HUDEP-2 (cell line): ENCODE data around the gene CDH6.

ENCODE experiments used
- DNase-seq, 76 experiments: peaks; one replicate each; lab custom pipeline; 2025; ENCODE audit not compliant: unreplicated experiment in 76 of 76; lab: John Stamatoyannopoulos, UW

Gene CDH6

DNA sequence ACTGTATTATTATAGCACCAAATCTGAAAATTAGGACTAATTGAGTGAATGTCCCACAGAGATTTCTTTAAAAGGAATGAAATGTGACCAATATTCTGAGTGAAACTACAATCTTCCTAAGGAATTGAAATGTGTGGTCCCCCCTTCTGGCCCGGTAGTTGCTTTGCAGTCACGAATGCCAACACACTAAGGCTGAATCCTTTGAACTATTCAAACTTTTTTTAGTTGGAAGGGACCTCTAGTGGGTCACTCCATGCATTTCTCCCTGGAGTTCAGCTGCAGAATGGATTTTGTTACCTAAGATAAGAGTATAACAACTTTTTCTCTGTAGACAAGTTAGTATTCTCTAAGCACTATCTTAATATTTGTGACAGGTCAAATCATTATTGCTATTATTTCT lies 2.8 kb downstream of the CDH6 start:
- DNase-seq = peak in 53 of 76 experiments; percentile 3 to 78 (median 38)

GRCh38 chr5:31197183-31197582 lies 3.7 kb downstream of the CDH6 start:
- DNase-seq = peak in 29 of 76 experiments; percentile 4 to 75 (median 36)

- DNase-seq = no peak
Observed at GRCh38 chr5:31204958-31205357, 11.5 kb downstream of the CDH6 start.

DNA sequence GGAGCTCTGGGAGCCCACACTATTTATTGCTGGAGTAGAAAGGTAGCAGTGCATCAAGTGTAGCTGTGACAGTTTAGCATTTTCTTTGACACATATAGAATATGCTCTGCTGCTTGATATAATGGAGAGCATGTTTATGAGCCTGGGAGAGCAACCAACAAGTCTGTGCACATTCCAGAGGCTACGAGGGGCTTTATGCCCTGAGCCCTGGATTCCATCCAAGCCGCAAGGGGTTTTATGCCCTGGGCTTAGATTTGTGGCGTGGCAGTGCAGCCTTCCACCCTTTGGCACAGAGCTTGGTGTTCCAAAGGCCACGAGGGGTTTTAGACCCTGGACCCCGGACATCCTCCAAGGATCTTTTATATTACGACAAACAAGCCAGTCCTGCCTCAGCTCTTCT lies 14.6 kb downstream of the CDH6 start:
- DNase-seq = no peak

DNA sequence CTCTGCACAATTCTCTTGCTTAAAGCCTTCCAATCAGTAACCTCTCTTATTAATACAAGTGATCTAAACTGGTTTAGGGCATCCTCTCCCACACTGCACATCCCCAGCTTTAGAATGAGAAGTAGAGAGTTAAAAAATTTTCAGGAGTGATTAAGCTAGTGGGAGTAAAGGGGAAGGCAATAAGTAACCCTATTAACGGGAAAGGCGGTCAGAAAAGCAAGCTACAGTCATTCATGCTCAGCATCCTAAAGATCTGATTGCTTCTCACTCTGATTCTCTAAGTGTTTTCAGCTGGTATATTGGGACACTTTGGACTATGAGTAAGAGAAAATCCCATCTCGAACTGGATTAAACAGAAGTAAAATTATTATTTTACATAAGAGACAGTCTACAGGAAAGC lies 15.8 kb downstream of the CDH6 start:
- no peak for DNase-seq

DNA sequence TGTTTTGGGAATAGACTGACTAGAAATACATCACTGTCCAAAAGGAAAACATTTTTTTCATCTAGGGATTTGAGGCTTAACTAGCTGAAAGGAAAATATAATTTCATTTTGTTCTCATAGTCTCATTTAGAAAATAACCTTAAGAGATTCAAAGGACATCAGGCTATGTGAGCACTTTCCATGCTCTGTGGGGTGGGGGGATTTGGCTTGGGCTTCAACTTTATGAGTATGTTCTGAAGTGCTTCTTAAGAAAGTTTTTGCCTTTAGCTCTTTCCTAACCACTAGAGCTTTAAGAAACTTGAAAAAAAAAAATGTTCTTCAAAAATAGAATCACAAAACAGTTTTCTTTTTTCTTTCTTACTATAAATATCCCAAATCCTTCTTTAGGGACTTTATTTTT lies 17.6 kb downstream of the CDH6 start:
- DNase-seq = no peak

- DNase-seq = no peak
Observed at GRCh38 chr5:31213257-31213656, 19.8 kb downstream of the CDH6 start.

- no peak for DNase-seq
Observed at GRCh38 chr5:31213705-31214121, 20.2 kb downstream of the CDH6 start.

DNA sequence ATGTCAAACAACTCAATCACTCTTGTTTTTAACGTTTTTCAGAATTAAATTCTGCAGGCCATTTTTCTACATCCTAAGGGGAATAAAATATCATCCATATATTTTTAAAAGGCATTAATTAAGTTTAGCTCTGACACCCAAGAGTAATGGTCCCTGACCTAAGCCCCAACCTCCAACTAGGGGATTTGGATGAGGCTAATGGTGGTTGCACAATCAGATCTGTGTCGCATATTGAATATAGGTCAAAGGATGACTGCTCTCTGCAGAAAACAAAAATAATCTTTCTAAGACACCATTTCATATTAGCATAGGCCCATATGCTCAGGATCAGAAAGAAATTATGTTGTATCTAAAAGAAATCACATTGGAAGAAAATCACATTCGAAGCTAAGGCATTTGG lies 20.7 kb downstream of the CDH6 start:
- no peak for DNase-seq

DNA sequence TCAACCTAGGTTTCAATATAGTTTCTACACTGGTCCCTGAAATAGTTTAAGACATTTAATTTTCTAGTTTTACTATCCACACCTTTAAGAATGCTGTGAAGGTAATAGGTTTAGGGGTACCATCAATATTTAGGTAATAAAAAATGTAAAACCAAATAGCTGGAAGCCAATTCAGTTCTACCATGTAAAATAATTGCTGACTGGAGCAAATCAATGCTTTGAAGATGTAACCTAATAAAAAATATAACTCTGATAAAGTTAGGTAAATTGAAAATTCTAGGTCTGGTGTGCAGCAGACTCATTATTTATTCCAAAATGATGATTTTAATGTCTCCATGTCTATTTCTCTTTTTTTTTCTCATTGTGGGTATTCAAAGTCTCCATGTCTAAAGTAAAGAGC lies 21.8 kb downstream of the CDH6 start:
- DNase-seq = no peak

- DNase-seq = no peak
Observed at GRCh38 chr5:31217446-31217845, 24.0 kb downstream of the CDH6 start.

GRCh38 chr5:31218978-31219377 lies 25.5 kb downstream of the CDH6 start:
- DNase-seq = no peak

- no peak for DNase-seq
Observed at GRCh38 chr5:31221001-31221400, 27.5 kb downstream of the CDH6 start.

DNA sequence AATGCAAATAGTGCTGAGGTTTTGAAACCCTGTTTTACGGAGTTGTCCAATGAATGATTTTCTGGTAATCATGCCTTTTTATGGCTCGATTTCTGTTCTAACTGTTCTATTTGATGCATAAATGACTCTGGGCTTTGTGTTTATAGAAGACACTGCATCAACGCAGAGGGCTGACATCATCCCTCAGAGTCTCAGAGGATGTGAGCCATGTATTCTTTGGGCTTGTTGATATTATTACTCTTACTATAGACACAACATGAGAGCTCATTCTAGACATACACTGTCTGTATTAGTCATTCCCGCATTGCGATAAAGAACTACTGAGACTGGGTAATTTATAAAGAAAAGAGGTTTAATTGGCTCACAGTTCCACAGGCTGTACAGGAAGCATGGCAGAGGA lies 31.6 kb downstream of the CDH6 start:
- no peak for DNase-seq

DNA sequence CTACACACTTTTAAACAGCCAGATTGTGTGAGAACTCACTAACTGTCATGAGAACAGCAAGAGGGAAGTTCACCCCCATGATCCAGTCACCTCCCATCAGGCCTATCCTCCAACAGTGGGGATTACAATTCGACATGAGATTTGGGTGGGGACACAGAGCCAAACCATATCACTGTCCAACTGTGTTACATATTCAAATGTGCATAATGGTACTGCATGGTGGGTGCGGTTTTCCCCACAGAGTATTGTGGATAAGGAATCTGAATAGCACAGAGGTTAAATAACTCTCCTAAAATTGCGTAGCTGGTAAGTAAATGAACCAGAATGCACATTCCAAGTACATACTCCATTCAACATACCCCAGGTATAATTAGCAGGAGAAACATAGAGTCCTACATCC lies 32.1 kb downstream of the CDH6 start:
- DNase-seq = no peak

DNA sequence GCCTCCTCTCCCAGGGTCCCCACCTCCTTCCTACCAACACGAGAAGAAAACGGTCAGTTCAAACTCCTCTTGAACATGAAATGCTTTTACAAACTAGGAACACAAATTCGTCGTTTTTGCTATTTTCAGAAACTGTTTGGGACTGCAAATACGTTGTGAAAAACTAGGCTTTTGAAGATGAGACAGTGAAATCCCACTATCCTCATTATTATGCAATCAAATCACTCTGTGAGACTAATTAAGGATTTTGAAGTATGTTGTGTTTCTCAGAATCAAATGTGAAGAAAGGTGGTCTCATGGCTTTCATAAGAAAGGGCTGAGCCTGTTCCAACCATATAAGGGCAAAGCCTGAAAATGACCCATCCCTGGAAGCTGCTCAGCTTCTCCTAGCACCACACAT lies 33.2 kb downstream of the CDH6 start:
- no peak for DNase-seq

- DNase-seq = peak in 1 of 76 experiments; percentile 9
Observed at GRCh38 chr5:31229266-31229665, 35.8 kb downstream of the CDH6 start.

- DNase-seq = peak in 2 of 76 experiments; percentile 27 to 34
Observed at GRCh38 chr5:31231177-31231838, 37.8 kb downstream of the CDH6 start.

GRCh38 chr5:31232273-31232888 lies 38.9 kb downstream of the CDH6 start:
- peak in 55 of 76 experiments; percentile 4 to 80 (median 54) for DNase-seq

DNA sequence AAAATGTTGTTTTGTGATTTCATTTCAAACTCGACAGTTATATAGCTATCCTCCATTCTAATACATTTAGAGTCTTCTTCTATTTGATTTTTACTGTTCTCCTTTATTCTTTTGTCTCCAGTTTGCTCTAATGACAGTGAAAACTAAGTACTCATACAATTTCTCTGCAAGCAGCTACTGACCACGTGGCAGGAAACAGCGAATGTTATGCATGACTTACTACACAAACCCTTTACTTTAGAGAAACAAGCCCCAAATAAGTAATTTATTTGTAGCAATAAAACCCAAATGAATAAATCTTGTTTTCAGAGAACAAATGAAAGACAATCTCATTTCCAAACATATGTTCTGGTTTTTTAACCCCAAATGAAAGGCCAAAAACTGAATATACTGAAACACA lies 41.9 kb downstream of the CDH6 start:
- no peak for DNase-seq

- DNase-seq = no peak
Observed at GRCh38 chr5:31236339-31236738, 42.9 kb downstream of the CDH6 start.

GRCh38 chr5:31237174-31237573 lies 43.7 kb downstream of the CDH6 start:
- no peak for DNase-seq

DNA sequence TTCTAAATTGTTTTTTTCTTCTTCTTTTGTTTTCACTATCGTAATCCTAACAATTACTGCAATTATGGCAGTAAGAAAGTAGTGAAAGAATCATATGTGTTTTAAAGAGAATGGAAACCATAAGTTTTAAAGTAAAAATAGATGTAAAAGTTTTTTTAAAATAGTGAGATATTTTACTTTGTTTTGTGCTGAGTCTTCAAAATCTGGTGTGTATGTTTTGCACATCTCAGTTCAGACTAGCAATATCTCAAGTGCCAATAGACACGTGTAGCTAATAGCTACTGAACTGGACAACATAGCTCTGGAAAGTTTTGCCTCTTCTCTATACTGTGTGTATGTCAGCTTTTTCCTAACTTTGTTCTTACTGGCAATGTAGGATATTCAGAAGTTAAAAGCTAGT lies 45.0 kb downstream of the CDH6 start:
- no peak for DNase-seq
